ENCODE data around the gene OR2W3.

Gene OR2W3

GRCh38 chr1:247895163-247895637, at the start of gene OR2W3:
Gene OR2W3 (plus strand): TSS chr1:247895587. CDS start chr1:247895587, 0 bp downstream.
- no peak for DNase-seq (ENCODE audit: low read depth)

- DNase-seq (ENCODE audit: low read depth): no peak
These were observed 49.7 kb upstream of the OR2W3 start for GRCh38 chr1:247845693-247846017.

GRCh38 chr1:247848346-247848745, 47.0 kb upstream of the OR2W3 start:
- no peak for DNase-seq (ENCODE audit: low read depth)

GRCh38 chr1:247849616-247850015, 45.8 kb upstream of the OR2W3 start:
- no peak for DNase-seq (ENCODE audit: low read depth)

GRCh38 chr1:247854899-247855545, 40.4 kb upstream of the OR2W3 start:
- no peak for DNase-seq (ENCODE audit: low read depth)

- DNase-seq (ENCODE audit: low read depth): no peak
These were observed 39.5 kb upstream of the OR2W3 start for GRCh38 chr1:247855911-247856310.

- DNase-seq (ENCODE audit: low read depth): no peak
These were observed 38.1 kb upstream of the OR2W3 start, which contains the start of gene TRIM58 for GRCh38 chr1:247857069-247857984. Gene TRIM58 (plus strand): TSS chr1:247857187. CDS start chr1:247857247, 60 bp downstream.

- no peak for DNase-seq (ENCODE audit: low read depth)
These were observed 37.3 kb upstream of the OR2W3 start for GRCh38 chr1:247857985-247858619.

GRCh38 chr1:247862756-247863155, 32.6 kb upstream of the OR2W3 start:
- DNase-seq (ENCODE audit: low read depth): no peak

- DNase-seq (ENCODE audit: low read depth): no peak
These were observed 30.7 kb upstream of the OR2W3 start for GRCh38 chr1:247864644-247865043.

GRCh38 chr1:247865416-247865815, 30.0 kb upstream of the OR2W3 start:
- DNase-seq (ENCODE audit: low read depth): no peak

- no peak for DNase-seq (ENCODE audit: low read depth)
These were observed 12.0 kb upstream of the OR2W3 start for GRCh38 chr1:247883346-247883745.

- DNase-seq (ENCODE audit: low read depth): no peak
These were observed 10.5 kb upstream of the OR2W3 start for GRCh38 chr1:247884797-247885413.

- DNase-seq (ENCODE audit: low read depth): no peak
These were observed 589 bp downstream of the OR2W3 start for GRCh38 chr1:247895976-247896375.

- no peak for DNase-seq (ENCODE audit: low read depth)
These were observed 8.7 kb downstream of the OR2W3 start for GRCh38 chr1:247904122-247904521.

- DNase-seq (ENCODE audit: low read depth): no peak
These were observed 9.8 kb downstream of the OR2W3 start for GRCh38 chr1:247905181-247905580.

GRCh38 chr1:247905910-247906503, 10.6 kb downstream of the OR2W3 start:
- no peak for DNase-seq (ENCODE audit: low read depth)

GRCh38 chr1:247906504-247907047, 11.2 kb downstream of the OR2W3 start:
- no peak for DNase-seq (ENCODE audit: low read depth)

GRCh38 chr1:247908766-247909165, 13.4 kb downstream of the OR2W3 start:
- DNase-seq (ENCODE audit: low read depth): no peak

GRCh38 chr1:247913786-247914185, 18.4 kb downstream of the OR2W3 start:
- DNase-seq (ENCODE audit: low read depth): no peak

GRCh38 chr1:247914941-247915662, 19.7 kb downstream of the OR2W3 start:
- DNase-seq (ENCODE audit: low read depth): no peak
